HG02981 (cell line): ENCODE measurements around the gene LRRC57.

Experiments
- ATAC-seq: cut with Tn5 transposase; IDR thresholded peaks from one replicate; pipeline ENCODE4 v1.9.1; 2021; ENCODE audit warnings: mild to moderate bottlenecking, moderate library complexity; ENCODE audit not compliant: unreplicated experiment

LRRC57 gene

GRCh38 chr15:42553554-42553953 is 5.0 kb upstream of the LRRC57 start:
- ATAC-seq = no peak

- ATAC-seq = no peak
These were observed 1.3 kb upstream of the LRRC57 start for GRCh38 chr15:42549741-42550392.

- peak; percentile 18 for ATAC-seq
These were observed 469 bp upstream of the LRRC57 start for GRCh38 chr15:42549032-42549491.

GRCh38 chr15:42547918-42548248 is 710 bp downstream of the LRRC57 start:
- peak; percentile 9 for ATAC-seq

GRCh38 chr15:42544853-42545629 is 3.6 kb downstream of the LRRC57 start:
- ATAC-seq = no peak

- no peak for ATAC-seq
These were observed 15.3 kb downstream of the LRRC57 start for GRCh38 chr15:42533246-42533645.

- ATAC-seq = no peak
These were observed 19.6 kb downstream of the LRRC57 start for GRCh38 chr15:42528970-42529369.

- ATAC-seq = no peak
These were observed 25.3 kb downstream of the LRRC57 start for GRCh38 chr15:42523331-42523730.

- no peak for ATAC-seq
These were observed 37.6 kb downstream of the LRRC57 start for GRCh38 chr15:42511007-42511391.

GRCh38 chr15:42510258-42511006 is 38.2 kb downstream of the LRRC57 start:
- ATAC-seq = no peak

GRCh38 chr15:42508263-42508690 is 40.3 kb downstream of the LRRC57 start:
- no peak for ATAC-seq

- ATAC-seq = no peak
These were observed 41.1 kb downstream of the LRRC57 start for GRCh38 chr15:42507514-42507913.

GRCh38 chr15:42504631-42505030 is 44.0 kb downstream of the LRRC57 start:
- no peak for ATAC-seq

- ATAC-seq = no peak
These were observed 44.8 kb downstream of the LRRC57 start for GRCh38 chr15:42503825-42504224.

- no peak for ATAC-seq
These were observed 46.1 kb downstream of the LRRC57 start for GRCh38 chr15:42502477-42502876.

- no peak for ATAC-seq
These were observed 48.6 kb downstream of the LRRC57 start for GRCh38 chr15:42499858-42500609.

GRCh38 chr15:42498212-42499068 is 50.2 kb downstream of the LRRC57 start:
- no peak for ATAC-seq

- ATAC-seq = peak; percentile 80
These were observed 53.0 kb downstream of the LRRC57 start, which contains the start of gene SNAP23 for GRCh38 chr15:42495361-42496212. SNAP23 (plus strand) TSS chr15:42495634; CDS start chr15:42511847, 16,213 bp downstream.

GRCh38 chr15:42494998-42495360 is 53.6 kb downstream of the LRRC57 start:
- ATAC-seq = no peak
